ENCODE measurements around the gene GFRA1.

DNA sequence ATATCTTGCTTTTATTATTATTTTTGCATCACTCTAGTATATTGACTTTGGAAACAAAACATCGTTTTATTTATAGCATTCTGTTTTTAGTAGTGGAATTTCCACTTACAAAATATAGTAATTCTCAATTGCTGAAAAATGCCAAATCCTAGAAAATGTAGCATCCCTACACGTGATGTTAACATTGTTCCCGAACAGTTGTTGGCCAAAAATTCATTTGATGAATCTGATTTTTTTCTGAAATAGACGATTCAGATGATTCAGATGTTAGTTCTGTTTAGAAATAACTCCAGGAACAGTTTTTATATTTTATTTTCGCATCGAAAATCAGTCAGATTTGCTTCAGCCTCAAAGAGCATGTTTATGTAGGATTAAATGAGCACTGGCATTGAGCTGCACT, 122.4 kb downstream of the GFRA1 start:
- TF ChIP-seq GATA2 (IDR thresholded peaks at IDR 0.05; ENCODE audit: low read depth, low read length) = no peak
- TF ChIP-seq GATA3 (IDR thresholded peaks at IDR 0.05; ENCODE audit: low read depth, low read length) = no peak
